H1 (cell line): Measurements from ENCODE around the gene ARMH2. TPM values are rescaled to one million over a fixed set of nuclear protein-coding genes. Genes with fewer than 3 reads are reported as not detected.

Source experiments
- CTCF ChIA-PET: fragments of 300-600 bp; sonication (Branson Sonifier 250); formaldehyde crosslinking; loops from one replicate; lab custom pipeline; 2021; ENCODE audit not compliant: partially characterized antibody; lab: Charles Lee
- POLR2A ChIA-PET: fragments of 300-600 bp; sonication (Branson Sonifier 250); formaldehyde crosslinking; loops from one replicate; lab custom pipeline; 2021; ENCODE audit warnings: inconsistent platforms; ENCODE audit not compliant: partially characterized antibody; lab: Charles Lee
- DNase-seq, 2 experiments: peaks; one replicate each; pipeline versions ENCODE4 v3.0.0 to v3.0.0-alpha.2; 2010 to 2022; ENCODE audit warnings: low spot score in 2 of 2, low read depth in 1 of 2, mixed read lengths in 1 of 2
- FAIRE-seq: peaks from 2 replicates; lab custom pipeline; 2011; peaks lifted over from hg19 to GRCh38; lab: Jason Lieb, UNC
- H2AFZ ChIP-seq: 2 replicates; pipeline ENCODE4 v1.8.1; 2012; ENCODE audit warnings: low read length, inconsistent platforms
- H2AK5ac ChIP-seq: 2 replicates; pipeline ENCODE4 v1.6.1; 2013; ENCODE audit warnings: low read depth, low read length
- H2BK120ac ChIP-seq: replicated peaks from 2 replicates; pipeline ENCODE3; 2013; ENCODE audit warnings: low read depth, low read length, inconsistent platforms
- H2BK12ac ChIP-seq: 2 replicates; pipeline ENCODE4 v1.6.1; 2013; ENCODE audit warnings: low read depth, low read length
- H2BK15ac ChIP-seq: 2 replicates; pipeline ENCODE4 v1.6.1; 2013; ENCODE audit warnings: low read length
- H2BK20ac ChIP-seq: 2 replicates; pipeline ENCODE4 v1.6.1; 2013; ENCODE audit warnings: low read length
- H2BK5ac ChIP-seq: 2 replicates; pipeline ENCODE4 v1.6.1; 2013; ENCODE audit warnings: low read depth, low read length
- H3K14ac ChIP-seq: 2 replicates; pipeline ENCODE4 v1.6.1; 2013; ENCODE audit warnings: inconsistent platforms; ENCODE audit not compliant: insufficient read length
- H3K18ac ChIP-seq: 2 replicates; pipeline ENCODE4 v1.6.1; 2013; ENCODE audit warnings: low read length; ENCODE audit errors: extremely low read depth
- H3K23ac ChIP-seq: 2 replicates; pipeline ENCODE4 v1.6.1; 2013; ENCODE audit warnings: inconsistent platforms; ENCODE audit not compliant: insufficient read length
- H3K23me2 ChIP-seq: 2 replicates; pipeline ENCODE4 v1.6.1; 2013; ENCODE audit warnings: low read depth, low read length
- H3K27ac ChIP-seq: 2 replicates; pipeline ENCODE4 v1.6.1; 2011; ENCODE audit warnings: low read depth, low read length, inconsistent platforms
- H3K27me3 ChIP-seq, 4 experiments: replicated peaks in 1 of 4; 1 replicate in 1 of 4; 2 replicates in 3 of 4; pipeline versions ENCODE4 v1.6.1 to v1.8.1; 2011 to 2013; ENCODE audit warnings: low read length in 3 of 4, mild to moderate bottlenecking in 3 of 4, inconsistent platforms in 2 of 4, mixed read lengths in 2 of 4, moderate library complexity in 1 of 4; ENCODE audit not compliant: control insufficient read depth in 3 of 4, insufficient read depth in 3 of 4; ENCODE audit errors: extremely low read depth in 1 of 4
- H3K36me3 ChIP-seq, 4 experiments: 2 replicates each; pipeline versions ENCODE4 v1.6.1 to v1.8.1; 2011 to 2013; ENCODE audit warnings: mild to moderate bottlenecking in 4 of 4, low read length in 3 of 4, moderate library complexity in 2 of 4, control low read depth in 1 of 4, inconsistent platforms in 1 of 4; ENCODE audit not compliant: insufficient read depth in 4 of 4, control insufficient read depth in 2 of 4
- H3K4ac ChIP-seq: replicated peaks from 2 replicates; pipeline ENCODE3; 2013; ENCODE audit warnings: low read length, low read depth, mixed read lengths, inconsistent platforms; ENCODE audit not compliant: insufficient read length
- H3K4me1 ChIP-seq, 4 experiments: replicated peaks in 1 of 4; 1 replicate in 1 of 4; 2 replicates in 3 of 4; pipeline versions ENCODE4 v1.6.1 to v1.8.1; 2011 to 2013; ENCODE audit warnings: low read length in 3 of 4, inconsistent platforms in 2 of 4, mixed read lengths in 1 of 4; ENCODE audit not compliant: insufficient read depth in 4 of 4, control insufficient read depth in 3 of 4
- H3K4me2 ChIP-seq, 2 experiments: 2 replicates each; pipeline versions ENCODE4 v1.6.1 to v1.8.1; 2011 to 2013; ENCODE audit warnings: low read depth in 2 of 2, low read length in 2 of 2, control low read depth in 1 of 2, inconsistent platforms in 1 of 2, mild to moderate bottlenecking in 1 of 2; ENCODE audit not compliant: insufficient read depth in 1 of 2
- H3K4me3 ChIP-seq, 4 experiments: fragments of 200-600, 300-600 bp in 1 of 4; sonication (generic), shearing (Covaris generic), sonication (Bioruptor Twin) in 1 of 4; 2 replicates each; pipeline versions ENCODE4 v1.5.1 to v1.8.1; 2011 to 2016; ENCODE audit warnings: low read length in 4 of 4, low read depth in 3 of 4, control low read depth in 2 of 4, inconsistent platforms in 2 of 4, mild to moderate bottlenecking in 2 of 4, mixed read lengths in 1 of 4, moderate library complexity in 1 of 4; ENCODE audit not compliant: insufficient read depth in 2 of 4; ENCODE audit errors: extremely low read depth in 1 of 4
- H3K56ac ChIP-seq: replicated peaks from 2 replicates; pipeline ENCODE3; 2013; ENCODE audit warnings: low read depth, mild to moderate bottlenecking, mixed read lengths, low read length, inconsistent platforms; ENCODE audit not compliant: insufficient read length
- H3K79me1 ChIP-seq: 2 replicates; pipeline ENCODE4 v1.6.1; 2013; ENCODE audit warnings: low read depth, low read length, control low read depth
- H3K79me2 ChIP-seq, 2 experiments: 2 replicates each; pipeline versions ENCODE4 v1.6.1 to v1.8.1; 2012 to 2013; ENCODE audit warnings: low read length in 2 of 2, mild to moderate bottlenecking in 2 of 2, inconsistent platforms in 1 of 2; ENCODE audit not compliant: insufficient read depth in 2 of 2, control insufficient read depth in 1 of 2
- H3K9ac ChIP-seq, 4 experiments: replicated peaks in 1 of 4; 1 replicate in 1 of 4; 2 replicates in 3 of 4; pipeline versions ENCODE4 v1.6.1 to v1.8.1; 2011 to 2013; ENCODE audit warnings: low read depth in 3 of 4, low read length in 3 of 4, control low read depth in 2 of 4, mild to moderate bottlenecking in 2 of 4, moderate library complexity in 2 of 4, inconsistent platforms in 1 of 4; ENCODE audit errors: extremely low read depth in 1 of 4
- H3K9me3 ChIP-seq, 2 experiments: 2 replicates each; pipeline versions ENCODE4 v1.6.1 to v1.8.1; 2012 to 2013; ENCODE audit warnings: mild to moderate bottlenecking in 2 of 2, moderate library complexity in 2 of 2, control low read depth in 1 of 2, inconsistent platforms in 1 of 2, low read depth in 1 of 2, low read length in 1 of 2, mixed read lengths in 1 of 2; ENCODE audit not compliant: insufficient read depth in 2 of 2
- H4K20me1 ChIP-seq, 2 experiments: replicated peaks in 1 of 2; 2 replicates each; pipeline versions ENCODE3 to v1.8.1; 2011 to 2013; ENCODE audit warnings: inconsistent platforms in 2 of 2, low read length in 2 of 2, mild to moderate bottlenecking in 1 of 2; ENCODE audit not compliant: insufficient read depth in 2 of 2, control insufficient read depth in 1 of 2
- H4K5ac ChIP-seq: 2 replicates; pipeline ENCODE4 v1.6.1; 2013; ENCODE audit warnings: low read length, low read depth, mixed read lengths, inconsistent platforms; ENCODE audit not compliant: insufficient read length
- H4K8ac ChIP-seq: 2 replicates; pipeline ENCODE4 v1.8.0; 2013; ENCODE audit warnings: mild to moderate bottlenecking, moderate library complexity, low read length, inconsistent platforms; ENCODE audit not compliant: insufficient read depth; ENCODE audit errors: extremely low read depth
- H4K91ac ChIP-seq: replicated peaks from 2 replicates; pipeline ENCODE3; 2013; ENCODE audit warnings: low read length, mixed read lengths, inconsistent platforms; ENCODE audit not compliant: insufficient read length
- CREB1 ChIP-seq: IDR thresholded peaks from 2 replicates; pipeline ENCODE4 v1.6.1; 2012; ENCODE audit warnings: inconsistent platforms
- HDAC2 ChIP-seq, 2 experiments: fragments of 300-600 bp in 1 of 2; sonication (generic) in 1 of 2; IDR thresholded peaks; 2 replicates each; pipeline ENCODE4 v1.6.1; 2011 to 2012; ENCODE audit warnings: low read depth in 2 of 2, low read length in 2 of 2, mild to moderate bottlenecking in 2 of 2, moderate library complexity in 2 of 2, borderline replicate concordance in 1 of 2, inconsistent platforms in 1 of 2
- KDM4A ChIP-seq: IDR thresholded peaks from one replicate; pipeline ENCODE4 v1.7.1; 2012; ENCODE audit warnings: low read depth, mild to moderate bottlenecking, moderate library complexity, low read length, inconsistent platforms; ENCODE audit not compliant: severe bottlenecking
- SP4 ChIP-seq: IDR thresholded peaks from 2 replicates; pipeline ENCODE4 v1.6.1; 2012; ENCODE audit warnings: low read length, inconsistent platforms
- TAF7 ChIP-seq: optimal IDR thresholded peaks from 2 replicates; pipeline ENCODE3; 2011; ENCODE audit warnings: low read depth, mild to moderate bottlenecking, inconsistent platforms, low read length, moderate library complexity, borderline replicate concordance
- WGBS, 2 experiments: shearing (Covaris generic) in 1 of 2; methylation state at CpG; one replicate each; pipeline versions ENCODE4 v1.1.6 to v1.1.7; 2013 to 2015; ENCODE audit warnings: low lambda C conversion rate in 2 of 2, mixed read lengths in 2 of 2, inconsistent platforms in 1 of 2, low coverage in 1 of 2, missing lambda C conversion rate in 1 of 2; ENCODE audit not compliant: insufficient replicate concordance in 2 of 2, insufficient coverage in 1 of 2, insufficient read length in 1 of 2; ENCODE audit errors: extremely low coverage in 1 of 2, missing lambda C conversion rate in 1 of 2; 5-methylcytosine and 5-hydroxymethylcytosine counted together
- polyA plus RNA-seq, 7 experiments: library from polyadenylated mRNA; depleted of rRNA in 3 of 7; stranded (reverse) in 5 of 7; unstranded in 2 of 7; fragments of >200 nt in 5 of 7; fragments of 200-250 nt in 2 of 7; gene quantifications; 1 replicate in 5 of 7; 2 replicates in 1 of 7; 4 replicates in 1 of 7; pipeline versions ENCODE4 v1.2.1 to v1.2.3, GENCODE V29; 2011 to 2013; ENCODE audit warnings: missing spikeins in 2 of 7, mixed read lengths in 2 of 7
- total RNA-seq: library from RNA; stranded (reverse); fragmentation: NEBNext Ultra II Directional; extraction: Animal tissue kit (Norgen Biotek cat#: 25700); gene quantifications from 2 replicates; pipeline ENCODE4 v1.2.1, GENCODE V29; 2021

The ARMH2 gene
- total and polyA plus RNA-seq, 2 of the 8 experiments (the other 6 are each of a cell fraction or from before 2014, with no cell fraction given), result not detected

GRCh38 chr6:24829657-24830056 is 30.9 kb upstream of the ARMH2 start:
- Histone ChIP-seq H3K4ac (no peak overlapping the region), H2AK5ac (no peak overlapping the region), H3K9ac (no peak overlapping the region; a peak in 1 of 7 replicates), H2BK15ac (no peak overlapping the region), H2BK20ac (no peak overlapping the region), H3K27ac (no peak overlapping the region), H3K23ac (no peak overlapping the region), H4K20me1 (peaks cover 0 to 2% of the 10 kb centered on the region in 2 experiments), H4K5ac (no peak overlapping the region), H3K56ac (no peak overlapping the region), H3K9me3 (no peaks in the 10 kb centered on the region), H3K4me1 (0 out of 7 replicates have a peak, but pooled peaks cover 0 to 2% (median 0%) of the 10 kb centered on the region in 4 experiments), H3K79me2 (no peaks in the 10 kb centered on the region), H2BK120ac (no peak overlapping the region), H2AFZ (no peak overlapping the region), H3K4me2 (no peak overlapping the region), H3K23me2 (no peaks in the 10 kb centered on the region; the same call in 1 of the 2 replicates), H4K91ac (no peak overlapping the region), H2BK5ac (no peak overlapping the region), H3K18ac (no peak overlapping the region), H3K14ac (no peak overlapping the region), H3K36me3 (peaks cover 0 to 2% (median 0%) of the 10 kb centered on the region in 4 experiments; a peak in 2 of 8 replicates), H3K27me3 (no peaks in the 10 kb centered on the region), H3K4me3 (no peak overlapping the region), H2BK12ac (no peak overlapping the region), H4K8ac (no peak overlapping the region), H3K79me1 (no peaks in the 10 kb centered on the region)
- ChIA-PET POLR2A (no interaction called here), CTCF (interaction anchor here (1.2 to 3.2 kb wide), 8 partner anchors 11 to 241 kb away, joined by 3 to 15 read pairs (median 7); no protein-coding TSS in a partner anchor)
- DNase-seq (no peak), FAIRE-seq (no peak)
- TF ChIP-seq KDM4A, result no peak
- no peak for TF ChIP-seq HDAC2 (IDR thresholded peaks at IDR 0.05; ENCODE audit: borderline replicate concordance in 1 of 2, low read depth in 2 of 2, low read length in 2 of 2)
- TF ChIP-seq TAF7, result no peak
- no peak for TF ChIP-seq SP4
- TF ChIP-seq CREB1, result no peak
- WGBS, 2 experiments, result 81% methylated on average over 3 of the region's 3 CpGs; no CpG with 5 or more reads in 1 of the 2 experiments
